ENCODE measurements around the gene SPCS2. TPM values are rescaled to one million over a fixed set of nuclear protein-coding genes. Genes with fewer than 3 reads are reported as not detected.
A peak's percentile ranks its signal among the peaks of the same experiment; 100 is the strongest.

Gene SPCS2
- total and polyA plus RNA-seq, 2 of the 8 experiments (the other 6 are each of a cell fraction or from before 2014, with no cell fraction given): 92.7 to 161 TPM

DNA sequence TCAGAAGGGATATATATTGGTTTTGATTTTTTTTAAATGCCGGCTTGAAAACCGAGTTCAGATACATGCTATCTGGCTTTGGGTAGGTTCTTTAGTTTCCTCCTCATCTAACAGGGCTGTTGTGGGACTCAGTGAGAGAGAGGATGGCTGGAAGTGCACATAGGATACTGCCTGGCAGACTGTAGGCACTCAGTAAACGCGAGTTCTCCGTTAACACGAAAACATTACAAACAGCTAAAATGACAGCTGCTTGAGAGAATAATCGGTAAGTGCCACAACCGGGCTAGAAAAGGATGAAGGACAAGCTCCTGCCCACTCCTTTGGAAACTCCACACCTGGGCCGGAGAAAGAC, 544 bp upstream of the SPCS2 start:
- H3K9me3 ChIP-seq (ENCODE audit: insufficient read depth in 2 of 2, low read depth in 1 of 2, low read length in 1 of 2): no peaks in the 10 kb centered on the region
- FAIRE-seq (no peak), DNase-seq (ENCODE audit: low read depth in 1 of 2, low spot score in 2 of 2) (no peak)
- no peak overlapping the region for H2BK15ac ChIP-seq (ENCODE audit: low read length)
- peak overlapping the region; percentile 91 to 99 (median 95) for H3K4me3 ChIP-seq (ENCODE audit: extremely low read depth in 1 of 4, insufficient read depth in 2 of 4, low read depth in 3 of 4, low read length in 4 of 4)
- H4K91ac ChIP-seq (replicated peaks; ENCODE audit: insufficient read length, low read length): no peak overlapping the region
- H3K27ac ChIP-seq (ENCODE audit: low read depth, low read length): no peak overlapping the region
- peaks cover 3 to 43% of the 10 kb centered on the region in 2 experiments for H3K79me2 ChIP-seq (ENCODE audit: control insufficient read depth in 1 of 2, insufficient read depth in 2 of 2, low read length in 2 of 2)
- H2BK12ac ChIP-seq (ENCODE audit: low read depth, low read length): no peak overlapping the region
- H3K14ac ChIP-seq (ENCODE audit: insufficient read length): no peak overlapping the region
- H2AK5ac ChIP-seq (ENCODE audit: low read depth, low read length): no peak overlapping the region
- CTCF ChIA-PET (ENCODE audit: partially characterized antibody): interaction anchor here (0.7 to 1.0 kb wide), 2 partner anchors 19 to 1567 kb away, joined by 3 read pairs; no protein-coding TSS in a partner anchor
- peak overlapping the region; percentile 80 to 99 for H3K4me2 ChIP-seq (ENCODE audit: insufficient read depth in 1 of 2, low read depth in 2 of 2, low read length in 2 of 2)
- peak overlapping the region; percentile 88; the same call in 1 of the 2 replicates for H4K8ac ChIP-seq (ENCODE audit: extremely low read depth, insufficient read depth, low read length)
- peaks cover 0 to 4% (median 0%) of the 10 kb centered on the region in 4 experiments; a peak in 3 of 8 replicates for H3K36me3 ChIP-seq (ENCODE audit: control insufficient read depth in 2 of 4, insufficient read depth in 4 of 4, low read length in 3 of 4)
- H3K56ac ChIP-seq (replicated peaks; ENCODE audit: insufficient read length, low read depth, low read length): peak overlapping the region; percentile 3
- H3K23me2 ChIP-seq (ENCODE audit: low read depth, low read length): peaks cover 5% of the 10 kb centered on the region
- no peak overlapping the region for H2BK20ac ChIP-seq (ENCODE audit: low read length)
- H4K20me1 ChIP-seq (replicated peaks in 1 of 2; ENCODE audit: control insufficient read depth in 1 of 2, insufficient read depth in 2 of 2, low read length in 2 of 2): no peaks in the 10 kb centered on the region
- peak overlapping the region; percentile 98 for H2AFZ ChIP-seq (ENCODE audit: low read length)
- H3K9ac ChIP-seq (replicated peaks in 1 of 4; ENCODE audit: extremely low read depth in 1 of 4, low read depth in 3 of 4, low read length in 3 of 4): peak overlapping the region in 3 of 4 experiments; percentile 58 to 83 (median 58); a peak in 6 of 7 replicates
- H3K27me3 ChIP-seq (replicated peaks in 1 of 4; ENCODE audit: control insufficient read depth in 3 of 4, extremely low read depth in 1 of 4, insufficient read depth in 3 of 4, low read length in 3 of 4): no peaks in the 10 kb centered on the region
- H3K18ac ChIP-seq (ENCODE audit: extremely low read depth, low read length): no peak overlapping the region
- H2BK5ac ChIP-seq (ENCODE audit: low read depth, low read length): no peak overlapping the region; the same call in 1 of the 2 replicates
- 5% methylated on average over 9 of the region's 9 CpGs; no CpG with 5 or more reads in 1 of the 2 experiments for WGBS, 2 experiments (ENCODE audit: extremely low coverage in 1 of 2, insufficient coverage in 1 of 2, insufficient read length in 1 of 2, insufficient replicate concordance in 2 of 2, low coverage in 1 of 2, low lambda C conversion rate in 2 of 2, missing lambda C conversion rate in 1 of 2)
- peaks cover 5% of the 10 kb centered on the region for H3K79me1 ChIP-seq (ENCODE audit: low read depth, low read length)
- H3K4ac ChIP-seq (replicated peaks; ENCODE audit: insufficient read length, low read depth, low read length): no peak overlapping the region
- POLR2A ChIA-PET (ENCODE audit: partially characterized antibody): interaction anchor here (1.3 to 2.5 kb wide), 3 partner anchors 8 to 63 kb away, joined by 3 to 8 read pairs (median 6); partner anchors contain the start of gene NEU3
- H3K4me1 ChIP-seq (replicated peaks in 1 of 4; ENCODE audit: control insufficient read depth in 3 of 4, insufficient read depth in 4 of 4, low read length in 3 of 4): no peaks in the 10 kb centered on the region; a peak in 1 of 7 replicates
- no peak overlapping the region for H3K23ac ChIP-seq (ENCODE audit: insufficient read length)
- H2BK120ac ChIP-seq (replicated peaks; ENCODE audit: low read depth, low read length): no peak overlapping the region
- peak overlapping the region; percentile 35 for H4K5ac ChIP-seq (ENCODE audit: insufficient read length, low read depth, low read length)

Measured in H1 (cell line).